Pancreas (tissue), 10 donors: Measurements from ENCODE around the gene TACC3. TPM values are rescaled to one million over a fixed set of nuclear protein-coding genes. Genes with fewer than 3 reads are reported as not detected.

ENCODE experiments used
- ATAC-seq, 4 donors: fragments of 200-7000 bp; cut with Tn5 transposase; one replicate each; pipeline versions ENCODE4 v1.8.0 to v1.9.1; 2020; ENCODE audit warnings: mild to moderate bottlenecking in 4 of 4, moderate library complexity in 4 of 4
- DNase-seq, 6 donors: peaks; one replicate each; pipeline ENCODE4 v3.0.0-alpha.2; 2020
- FAIRE-seq: peaks from 2 replicates; lab custom pipeline; 2012; peaks lifted over from hg19 to GRCh38; lab: Jason Lieb, UNC
- H3K27ac ChIP-seq, 4 donors: fragments of 200-600 bp; sonication (generic); 1 replicate in 3 of 4; 2 replicates in 1 of 4; pipeline versions ENCODE4 v1.5.0 to v1.8.0; 2020
- H3K27me3 ChIP-seq, 4 donors: fragments of 200-600 bp; one replicate each; pipeline ENCODE4 v1.8.0; 2021
- H3K36me3 ChIP-seq, 3 donors: fragments of 200-600 bp; sonication (generic) in 1 of 3; one replicate each; pipeline versions ENCODE4 v1.5.0 to v1.8.0; 2020 to 2021
- H3K4me1 ChIP-seq, 3 donors: fragments of 200-600 bp; one replicate each; pipeline ENCODE4 v1.8.0; 2021
- H3K4me3 ChIP-seq, 4 donors: fragments of 200-600 bp; sonication (generic) in 2 of 4; one replicate each; pipeline versions ENCODE4 v1.5.0 to v1.8.0; 2020 to 2021
- H3K9me3 ChIP-seq, 4 donors: fragments of 200-600 bp; one replicate each; pipeline ENCODE4 v1.8.0; 2021
- CTCF ChIP-seq, 4 donors: fragments of 200-600 bp; sonication (generic) in 3 of 4; IDR thresholded peaks; one replicate each; pipeline versions ENCODE4 v1.5.0 to v1.8.0; 2021; ENCODE audit warnings: antibody characterized with exemption in 4 of 4
- WGBS, 2 donors: extraction: QIAGEN DNeasy Blood & Tissue Kit; methylation state at CpG; one replicate each; pipeline ENCODE4 v1.1.7; 2013; 5-methylcytosine and 5-hydroxymethylcytosine counted together
- intact Hi-C, 3 donors: fragments of 100-400 bp; cut with DNase I; formaldehyde crosslinking; loops; one replicate each; pipeline versions ENCODE4 v1.11.1 to v1.14.2; 2022
- polyA plus RNA-seq, 2 donors: library from polyadenylated mRNA; stranded (reverse); fragments of 200-250 nt; gene quantifications; one replicate each; pipeline ENCODE4 v1.2.3, GENCODE V29; 2013
- total RNA-seq, 6 donors: library from RNA; stranded (reverse); fragmentation: NEBNext Ultra II Directional in 4 of 6; extraction: Animal tissue kit (Norgen Biotek cat#: 25700) in 4 of 6; gene quantifications; one replicate each; pipeline versions ENCODE4 v1.2.1 to v1.2.4, GENCODE V29; 2021 to 2023
- donor health status: healthy with polysubstance abuse.
- donor health status: DM: no; HTN: no; CAD: no; lungs with moderate emphysema.
- donor health status: DM: no; HTN: no; CAD: no.
- donor health status: control.
- donor health status: control.
- donor health status: Bipolar disorder and iron deficiency.
- donor health status: DM: yes; HTN: yes; CAD: no.
- donor health status: DM: no; HTN: no; CAD: no.
- donor health status: DM: no; HTN: no; CAD: no.
- donor health status: DM: yes; HTN: yes; CAD: no.

Gene TACC3
- total and polyA plus RNA-seq, 8 donors: 0.97 to 4.8 (median 3.3) TPM

GRCh38 chr4:1753697-1754311, 32.5 kb downstream of the TACC3 start:
- Histone ChIP-seq H3K4me1 (no peaks in the 10 kb centered on the region), H3K4me3 (no peak overlapping the region), H3K9me3 (no peaks in the 10 kb centered on the region), H3K36me3 (no peaks in the 10 kb centered on the region), H3K27ac (peak overlapping the region; percentile 22 to 55 (median 40)), H3K27me3 (no peaks in the 10 kb centered on the region)
- no peak for DNase-seq
- no peak for FAIRE-seq
- no peak for TF ChIP-seq CTCF (IDR thresholded peaks at IDR 0.05)
- ATAC-seq: peak; percentile 26 to 50 (median 40)
- intact Hi-C loops: loop anchor here in 1 of 3 donors (5.0 kb wide), 1 partner anchor 143 kb away; no protein-coding TSS in a partner anchor
- WGBS, 2 donors: 68 to 74% methylated on average over 13 to 15 of the region's 15 CpGs

GRCh38 chr4:1754336-1754735, 33.0 kb downstream of the TACC3 start:
- no peaks in the 10 kb centered on the region for H3K9me3 ChIP-seq
- no peak for TF ChIP-seq CTCF (IDR thresholded peaks at IDR 0.05)
- no peaks in the 10 kb centered on the region for H3K4me1 ChIP-seq
- no peak overlapping the region for H3K4me3 ChIP-seq
- no peak for DNase-seq
- intact Hi-C loops: loop anchor here in 1 of 3 donors (5.0 kb wide), 1 partner anchor 143 kb away; no protein-coding TSS in a partner anchor
- FAIRE-seq: no peak
- no peaks in the 10 kb centered on the region for H3K27me3 ChIP-seq
- H3K27ac ChIP-seq: peak overlapping the region; percentile 22 to 55 (median 40)
- H3K36me3 ChIP-seq: no peaks in the 10 kb centered on the region
- 77 to 79% methylated on average over 5 of the region's 5 CpGs for WGBS, 2 donors
- no peak for ATAC-seq

- intact Hi-C loops: no loop called here
- DNase-seq: no peak
- FAIRE-seq: no peak
- Histone ChIP-seq H3K27ac (no peak overlapping the region), H3K4me1 (no peaks in the 10 kb centered on the region), H3K9me3 (no peaks in the 10 kb centered on the region), H3K27me3 (no peaks in the 10 kb centered on the region), H3K36me3 (no peaks in the 10 kb centered on the region), H3K4me3 (no peak overlapping the region)
- 83 to 90% methylated on average over 17 of the region's 17 CpGs for WGBS, 2 donors
- no peak for ATAC-seq
- TF ChIP-seq CTCF (IDR thresholded peaks at IDR 0.05): no peak
Observed at GRCh38 chr4:1755297-1755696, 34.0 kb downstream of the TACC3 start.

GRCh38 chr4:1756079-1756478, 34.8 kb downstream of the TACC3 start:
- H3K27me3 ChIP-seq: no peaks in the 10 kb centered on the region
- no peaks in the 10 kb centered on the region for H3K9me3 ChIP-seq
- H3K4me1 ChIP-seq: no peaks in the 10 kb centered on the region
- H3K4me3 ChIP-seq: no peak overlapping the region
- WGBS, 2 donors: 72 to 88% methylated on average over 18 of the region's 18 CpGs
- FAIRE-seq: no peak
- H3K36me3 ChIP-seq: no peaks in the 10 kb centered on the region
- TF ChIP-seq CTCF (IDR thresholded peaks at IDR 0.05): no peak
- no peak for ATAC-seq
- intact Hi-C loops: no loop called here
- DNase-seq: no peak
- H3K27ac ChIP-seq: no peak overlapping the region
